Smooth muscle cell of the pulmonary artery (primary cell): ENCODE data around the gene TTL. TPM values are rescaled to one million over a fixed set of nuclear protein-coding genes. Genes with fewer than 3 reads are reported as not detected.

ENCODE experiments used
- total RNA-seq: library from RNA; depleted of rRNA; stranded (reverse); fragments of >200 nt; gene quantifications from 2 replicates; pipeline ENCODE4 v1.2.3, GENCODE V29; 2014

TTL gene
- total RNA-seq = 32.3 and 40.9 TPM in 2 replicates

GRCh38 chr2:112481528-112482233 is at the start of gene TTL:
Gene TTL, plus strand, starts transcription at chr2:112482156. Its CDS starts 189 bp downstream, at chr2:112482345.

DNA sequence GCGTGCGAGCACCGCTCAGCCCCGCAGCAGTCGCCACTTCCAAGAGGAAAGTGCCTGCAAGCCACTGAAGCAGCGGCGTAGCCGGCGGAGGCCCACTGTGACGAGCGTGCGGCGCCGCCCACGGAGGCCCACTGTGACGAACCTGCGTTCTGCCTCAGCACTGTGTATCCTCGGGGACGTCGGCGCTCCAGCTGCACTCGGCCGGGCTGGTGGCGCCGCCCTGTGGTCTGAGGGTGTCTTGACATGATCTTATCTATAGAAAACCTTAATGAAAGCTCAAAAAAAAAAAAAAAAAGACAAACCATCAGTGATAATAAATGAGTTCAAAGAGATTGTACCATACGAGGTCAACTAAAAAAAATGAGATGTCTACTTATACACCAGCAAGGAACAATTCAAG is 48.5 kb upstream of the TTL start, which contains the start of gene RGPD8:
TSS of gene RGPD8 (minus strand) at position 166 of the 400 bp plus-strand sequence. CDS start 192 bp downstream, outside the sequence.

DNA sequence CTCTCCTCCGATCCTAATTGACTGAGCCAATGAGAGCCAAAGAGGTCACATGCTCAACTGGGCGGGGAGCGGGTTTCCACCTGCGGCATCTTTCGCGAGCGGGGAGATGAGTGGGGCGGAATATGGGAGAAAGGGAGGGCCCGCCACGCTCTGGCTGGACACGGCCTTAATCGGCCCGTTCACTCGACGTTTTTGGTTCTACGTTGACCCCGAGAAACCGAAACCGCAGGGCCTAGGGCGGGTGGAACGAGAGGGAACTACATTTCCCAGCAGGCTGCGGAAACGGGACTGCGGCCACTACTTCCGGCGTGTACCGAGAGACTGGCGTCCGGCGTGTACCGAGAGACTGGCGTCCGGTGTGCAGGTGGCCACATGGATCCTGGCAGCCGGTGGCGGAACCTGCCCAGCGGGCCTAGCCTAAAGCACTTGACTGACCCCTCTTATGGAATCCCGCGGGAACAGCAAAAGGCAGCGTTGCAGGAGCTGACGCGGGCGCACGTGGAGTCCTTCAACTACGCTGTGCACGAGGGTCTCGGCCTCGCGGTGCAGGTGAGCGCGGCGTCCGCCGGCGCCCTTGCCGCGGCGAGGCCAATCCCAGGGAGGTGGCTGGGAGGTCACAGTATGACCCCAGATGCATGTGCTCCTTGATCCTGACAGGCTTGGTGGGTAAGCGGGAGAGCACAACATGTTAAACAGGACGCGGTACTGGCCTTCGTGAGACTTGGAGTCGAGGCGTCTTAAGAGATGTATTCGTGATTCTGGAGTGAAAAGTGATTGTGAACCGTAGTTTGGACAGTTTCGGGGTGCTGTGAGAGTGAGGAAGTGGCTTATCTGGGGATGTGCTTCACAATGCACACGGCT is 60.4 kb downstream of the TTL start, which contains the start of gene POLR1B:
TSS of gene POLR1B (plus strand) at position 343 of the 861 bp plus-strand sequence. CDS start at position 373, 30 bp downstream.

GRCh38 chr2:112584134-112584890 is 102.4 kb downstream of the TTL start, which contains the start of gene CHCHD5:
Gene CHCHD5, plus strand, starts transcription at chr2:112584609. Its CDS starts 39 bp downstream, at chr2:112584648.

Other genes with a start within 250 kb of the TTL start
- gene ZC3H8, start 227.1 kb upstream of the TTL start, total RNA-seq = 5.9 and 7.4 TPM in 2 replicates
- 5.9 and 6.3 TPM in 2 replicates for gene ZC3H6, start 206.6 kb upstream of the TTL start, total RNA-seq
- 23.0 and 25.0 TPM in 2 replicates for gene RGPD8, start 48.5 kb upstream of the TTL start, total RNA-seq
- gene POLR1B, start 60.3 kb downstream of the TTL start, total RNA-seq = 14.9 and 21.2 TPM in 2 replicates
- gene CHCHD5, start 102.5 kb downstream of the TTL start, total RNA-seq = 5.2 and 8.8 TPM in 2 replicates
- 139 and 319 TPM in 2 replicates for gene SLC20A1, start 163.8 kb downstream of the TTL start, total RNA-seq
- gene NT5DC4, start 238.9 kb downstream of the TTL start, total RNA-seq = 0.33 TPM in 1 of 2 replicates, not detected in the other